ENCODE results near the gene EDN2.

The EDN2 gene

GRCh38 chr1:41497461-41498030, 13.1 kb upstream of the EDN2 start:
- DNase-seq, result no peak

DNA sequence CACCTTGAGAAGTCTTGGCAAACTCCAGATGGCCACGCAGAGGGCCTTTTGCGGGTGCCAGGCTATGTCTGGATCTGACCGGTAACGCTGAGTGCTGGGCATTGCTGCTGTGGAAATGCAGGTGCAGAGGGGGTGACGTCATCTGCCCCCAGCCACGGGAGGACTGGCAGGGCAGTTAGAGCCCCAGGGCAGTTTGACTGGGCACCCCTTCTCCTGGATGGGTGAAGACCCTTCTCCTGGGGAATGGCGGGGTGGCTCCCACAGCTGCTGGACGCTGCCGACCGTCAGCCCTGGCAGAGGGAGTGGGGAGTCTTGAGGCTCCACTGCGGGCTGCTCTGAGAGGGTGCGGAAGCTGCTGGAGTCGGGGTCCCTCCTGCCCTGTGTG, 12.6 kb upstream of the EDN2 start:
- DNase-seq, result no peak

GRCh38 chr1:41496080-41497055, 11.9 kb upstream of the EDN2 start:
- DNase-seq, result no peak

DNA sequence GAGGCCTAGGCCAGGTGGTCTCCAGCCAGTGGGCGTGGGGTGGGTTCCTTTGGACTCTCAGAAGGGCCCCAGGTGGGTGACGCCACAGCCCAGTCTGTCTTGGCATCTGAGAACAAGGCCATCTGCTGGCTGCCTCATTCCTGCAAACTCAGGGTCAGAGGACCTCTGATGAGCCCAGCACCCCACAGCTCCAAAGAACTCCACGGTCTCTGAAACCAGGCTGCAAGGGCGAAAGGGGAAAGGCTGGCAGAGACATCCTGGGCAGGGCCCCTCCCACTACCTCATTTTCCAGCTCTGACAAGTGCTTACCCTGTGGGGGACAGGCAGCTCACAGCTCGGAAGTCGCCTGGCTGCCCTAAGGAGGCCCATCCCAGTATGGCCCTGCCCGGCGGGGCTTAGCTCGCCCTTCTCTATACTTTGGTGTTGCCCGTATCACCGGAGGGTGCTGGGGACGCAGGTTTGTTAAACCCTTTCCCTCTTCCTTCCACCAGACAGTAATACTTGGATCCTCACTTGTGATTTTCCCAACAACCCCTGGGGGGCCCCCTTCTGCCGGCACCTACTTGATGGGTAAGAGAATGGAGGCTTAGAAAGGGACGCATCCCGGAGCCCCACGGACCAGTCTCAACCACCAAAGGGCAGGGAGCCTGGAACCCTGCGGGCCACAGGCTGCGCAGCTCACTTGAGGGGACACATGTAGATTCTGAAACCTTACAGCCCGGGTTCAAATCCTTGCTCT, 10.9 kb upstream of the EDN2 start:
- no peak for DNase-seq

DNA sequence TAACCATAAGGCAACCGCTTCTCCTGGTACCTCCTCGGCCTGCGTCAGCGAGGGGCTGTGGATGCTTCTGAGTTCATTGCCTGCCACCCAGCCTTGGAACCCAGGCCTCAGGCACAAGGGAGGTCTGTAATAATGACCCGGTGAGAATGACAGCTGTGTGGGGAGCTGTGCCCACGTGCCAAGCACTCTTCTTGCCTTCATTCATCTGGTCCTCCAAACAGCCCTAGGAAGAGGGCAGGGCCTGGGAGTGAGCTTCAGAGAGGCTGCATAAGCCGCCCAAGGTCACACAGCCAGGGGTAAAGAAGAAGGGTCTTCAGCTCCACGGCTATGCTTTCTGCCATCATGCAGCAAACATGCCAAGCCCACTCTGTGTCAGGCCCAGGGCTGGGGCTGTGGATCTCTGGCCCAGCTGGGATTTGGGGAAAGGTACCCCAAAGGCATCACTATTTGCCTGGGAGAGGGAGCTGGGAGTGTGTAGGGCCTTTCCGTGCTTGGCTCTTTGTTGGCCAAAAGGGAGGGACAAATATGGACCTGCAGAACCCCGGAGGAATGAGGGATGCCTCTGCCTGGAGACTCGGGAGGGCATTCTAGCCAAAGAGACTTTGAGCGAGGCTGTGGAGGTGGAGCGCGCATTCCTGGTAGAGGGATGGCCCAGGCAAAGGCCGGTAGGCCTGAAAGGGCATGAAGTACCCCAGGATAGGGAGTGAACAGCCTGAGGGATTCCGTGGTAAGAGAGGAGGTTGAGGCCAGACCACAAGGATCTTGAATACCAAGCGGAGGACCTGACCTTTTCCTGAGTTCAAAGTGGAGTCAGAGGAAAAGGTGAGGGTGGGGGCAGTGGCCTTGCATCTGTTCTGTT, 10.1 kb upstream of the EDN2 start:
- no peak for DNase-seq

DNA sequence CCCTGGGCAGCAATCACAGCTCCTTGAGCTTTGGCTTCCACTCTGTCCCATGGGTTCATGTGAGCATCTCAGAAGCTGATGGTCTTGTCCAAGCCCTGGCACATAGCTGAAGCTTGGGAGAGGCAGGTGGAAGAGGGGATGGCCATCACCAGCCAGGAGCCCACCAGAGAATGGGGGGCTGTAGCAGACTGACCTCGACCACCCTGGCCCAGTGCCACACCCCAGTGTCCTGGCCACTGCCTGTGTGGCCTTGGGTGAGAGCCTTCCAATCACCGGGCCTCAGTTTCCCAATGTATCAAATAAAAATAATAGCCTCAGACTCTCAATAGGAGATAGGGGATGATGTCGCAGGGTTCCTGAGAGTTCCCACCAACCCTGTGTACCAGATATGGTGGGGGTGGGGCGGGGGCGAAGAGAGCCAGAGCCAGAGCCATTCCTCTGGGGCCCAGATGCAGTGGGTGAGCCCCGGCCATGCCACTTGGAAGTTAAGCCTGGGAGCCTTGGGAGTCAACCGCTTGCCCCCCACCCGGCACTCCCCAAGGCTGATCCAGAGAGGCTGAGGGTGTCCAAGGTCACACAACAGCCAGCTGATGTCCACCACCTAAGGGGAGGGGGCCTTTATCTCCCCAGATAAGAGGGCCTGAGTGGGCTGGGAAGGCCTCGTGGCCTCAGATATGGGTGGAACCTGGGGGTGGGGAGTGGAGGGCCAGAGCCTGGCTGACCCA, 9.3 kb upstream of the EDN2 start:
- DNase-seq, result no peak

GRCh38 chr1:41493117-41493536, 8.6 kb upstream of the EDN2 start:
- no peak for DNase-seq

DNA sequence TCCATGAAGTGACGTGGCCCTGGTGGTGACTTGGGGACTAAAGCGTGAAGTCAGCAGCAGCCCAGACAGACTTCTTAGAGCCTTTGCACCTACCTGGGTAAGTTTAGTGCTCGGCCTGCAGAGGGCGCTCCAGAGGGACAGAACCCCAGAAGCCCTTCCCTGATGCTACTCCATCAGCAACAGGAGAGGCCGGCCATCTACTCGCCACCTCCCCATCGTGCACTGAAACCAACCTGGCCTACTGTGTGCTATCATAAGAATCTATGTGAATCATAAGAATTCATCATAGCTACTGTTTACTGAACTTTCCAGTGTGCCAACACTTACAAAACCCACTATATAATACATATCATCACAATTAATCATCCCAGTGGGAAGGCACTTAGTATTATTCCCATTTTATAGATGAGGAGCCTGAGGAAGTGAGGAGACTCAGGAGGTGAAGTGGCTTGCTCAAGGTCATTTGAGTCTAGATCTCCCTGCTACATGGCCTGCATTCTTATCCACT, 7.9 kb upstream of the EDN2 start:
- DNase-seq, result no peak

- DNase-seq, result no peak
Observed at GRCh38 chr1:41490911-41491310, 6.4 kb upstream of the EDN2 start.

DNA sequence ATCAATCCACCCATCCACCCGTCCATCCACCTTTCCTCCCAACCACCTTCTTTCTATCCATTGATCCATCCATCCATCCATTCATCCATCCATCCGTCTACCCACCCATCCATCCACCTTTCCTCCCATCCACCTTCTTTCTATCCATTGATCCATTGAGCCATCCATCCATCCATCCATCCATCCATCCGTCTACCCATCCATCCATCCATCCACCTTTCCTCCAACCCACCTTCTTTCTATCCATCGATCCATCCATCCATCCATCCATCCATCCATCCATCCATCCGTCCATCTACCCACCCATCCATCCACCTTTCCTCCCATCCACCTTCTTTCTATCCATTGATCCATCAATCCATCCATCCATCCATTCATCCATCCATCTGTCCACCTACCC, 5.1 kb upstream of the EDN2 start:
- no peak for DNase-seq

- DNase-seq, result no peak
Observed at GRCh38 chr1:41488040-41488951, 3.8 kb upstream of the EDN2 start.

DNA sequence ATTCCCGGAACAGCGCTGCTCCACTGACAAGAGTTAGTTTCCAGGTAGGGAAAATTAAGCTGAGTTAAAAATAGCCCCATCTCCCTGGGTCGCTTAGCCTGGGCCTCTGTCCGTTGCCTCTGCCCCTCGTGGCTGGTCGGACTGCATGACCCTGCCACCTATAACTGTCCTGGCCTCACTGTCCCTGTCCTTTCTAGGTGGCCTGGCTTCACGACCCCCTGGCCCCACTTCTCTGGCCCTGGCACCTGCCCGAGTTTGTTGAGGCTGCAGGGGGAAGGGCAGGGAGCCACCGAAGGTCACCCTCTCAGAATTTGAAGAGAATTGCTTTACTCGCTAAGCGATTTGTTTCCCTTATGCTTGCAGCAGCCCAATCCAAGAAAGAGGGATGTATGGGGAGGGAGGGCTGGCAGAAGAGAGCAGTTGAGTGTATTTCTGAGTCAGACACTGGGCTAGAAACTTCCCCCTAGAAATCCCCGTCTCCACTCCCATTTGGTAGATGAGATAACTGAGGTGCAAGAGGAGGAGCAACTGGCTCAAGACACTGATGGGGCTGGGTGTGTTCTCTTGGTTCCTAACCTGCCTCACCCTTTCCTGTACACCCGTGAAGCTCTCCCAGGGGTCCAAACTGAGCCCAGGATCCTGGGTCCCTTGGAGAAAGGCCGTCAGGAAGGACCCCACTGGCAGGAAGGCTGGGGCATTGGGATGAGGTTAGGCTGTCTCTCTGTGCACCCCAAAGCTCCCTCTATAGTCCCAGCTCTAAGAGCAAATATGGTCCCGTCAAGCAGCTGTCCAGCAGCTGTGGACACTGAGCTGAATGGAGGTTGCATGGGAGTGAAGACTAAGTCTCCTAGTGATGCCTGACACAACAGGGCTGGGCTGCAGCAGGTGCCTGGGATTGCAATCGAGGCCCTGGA, 2.9 kb upstream of the EDN2 start:
- DNase-seq, result no peak

GRCh38 chr1:41486371-41487125, 2.1 kb upstream of the EDN2 start:
- DNase-seq, result no peak

DNA sequence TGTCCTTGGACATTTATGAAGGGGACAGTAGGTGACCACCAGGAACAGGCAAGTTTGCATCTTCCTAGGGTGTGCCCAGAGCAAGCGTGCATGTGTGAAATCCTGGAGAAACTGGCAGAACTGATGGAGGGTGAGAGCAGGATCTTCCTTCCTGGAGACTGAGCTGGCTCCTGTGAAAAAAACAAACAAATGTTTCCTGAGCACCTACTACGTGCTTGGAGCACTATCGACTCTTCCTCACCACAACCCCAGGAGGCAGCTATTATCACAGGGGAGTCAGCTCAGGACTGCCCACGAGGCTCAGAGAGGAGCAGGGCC, 1.5 kb upstream of the EDN2 start:
- no peak for DNase-seq

DNA sequence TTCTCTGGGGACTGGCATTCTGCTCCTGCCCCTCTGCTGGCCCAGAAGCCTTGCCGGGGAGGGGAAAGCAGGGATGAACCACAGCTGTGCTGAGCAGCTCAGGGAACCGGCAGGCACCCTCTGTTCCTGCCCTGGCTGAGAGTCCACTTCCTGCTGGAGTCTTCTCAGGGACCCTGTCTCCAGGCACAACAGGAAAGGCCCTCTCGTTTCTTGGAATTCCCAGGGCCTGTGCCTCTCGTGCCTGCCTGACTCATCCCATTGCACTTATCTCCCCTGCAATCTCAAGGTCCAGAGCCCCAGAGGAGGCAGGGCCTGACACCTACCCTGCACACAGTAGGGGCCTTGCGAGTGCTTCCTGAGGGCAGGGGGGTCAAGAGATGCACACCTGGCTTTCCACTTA, 1.1 kb upstream of the EDN2 start:
- no peak for DNase-seq

- no peak for DNase-seq
Observed at GRCh38 chr1:41483960-41484401, 502 bp downstream of the EDN2 start.

- DNase-seq, result peak; percentile 22
Observed at GRCh38 chr1:41483001-41483850, 1.3 kb downstream of the EDN2 start.
